Activated T-helper 1 cell treated with anti-CD3 and anti-CD28 coated beads, Interleukin-12 subunit alpha, Interleukin-12 subunit beta, Interleukin-2, Interleukin-4 antibody, amounts not matched to agents 30 ng/mL and 10 ng/mL and 1 ng/mL, durations not matched to agents 14 hours and 24 hours and 36 hours (primary cell): ENCODE data around the gene ZC3H7A. TPM values are rescaled to one million over a fixed set of nuclear protein-coding genes. Genes with fewer than 3 reads are reported as not detected.

Source experiments
- DNase-seq: peaks from one replicate; pipeline ENCODE4 v3.0.0; 2021; ENCODE audit warnings: low spot score
- H3K27ac Mint-ChIP-seq: one replicate; pipeline ENCODE4 v1.8.0; 2021; ENCODE audit warnings: mild to moderate bottlenecking, mixed read lengths
- H3K27me3 Mint-ChIP-seq: one replicate; pipeline ENCODE4 v1.8.0; 2022; ENCODE audit warnings: mild to moderate bottlenecking, moderate library complexity, mixed read lengths; ENCODE audit not compliant: insufficient read depth
- H3K36me3 Mint-ChIP-seq: one replicate; pipeline ENCODE4 v1.8.0; 2021; ENCODE audit warnings: low read depth, mixed read lengths
- H3K4me1 Mint-ChIP-seq: one replicate; pipeline ENCODE4 v1.8.0; 2021; ENCODE audit warnings: low read depth, mixed read lengths
- H3K4me3 Mint-ChIP-seq: one replicate; pipeline ENCODE4 v1.8.0; 2021; ENCODE audit warnings: mild to moderate bottlenecking, moderate library complexity, mixed read lengths
- H3K9me3 Mint-ChIP-seq: one replicate; pipeline ENCODE4 v1.8.0; 2021; ENCODE audit warnings: mixed read lengths
- intact Hi-C: fragments of 100-400 bp; cut with micrococcal nuclease; formaldehyde crosslinking; loops from one replicate; pipeline ENCODE4 v1.15.1; 2024
- total RNA-seq: library from RNA; stranded (reverse); gene quantifications from 2 replicates; pipeline ENCODE4 v1.2.3, GENCODE V29; 2022

The ZC3H7A gene
- total RNA-seq, 1 donor from 2014 or later = 71.0 TPM

DNA sequence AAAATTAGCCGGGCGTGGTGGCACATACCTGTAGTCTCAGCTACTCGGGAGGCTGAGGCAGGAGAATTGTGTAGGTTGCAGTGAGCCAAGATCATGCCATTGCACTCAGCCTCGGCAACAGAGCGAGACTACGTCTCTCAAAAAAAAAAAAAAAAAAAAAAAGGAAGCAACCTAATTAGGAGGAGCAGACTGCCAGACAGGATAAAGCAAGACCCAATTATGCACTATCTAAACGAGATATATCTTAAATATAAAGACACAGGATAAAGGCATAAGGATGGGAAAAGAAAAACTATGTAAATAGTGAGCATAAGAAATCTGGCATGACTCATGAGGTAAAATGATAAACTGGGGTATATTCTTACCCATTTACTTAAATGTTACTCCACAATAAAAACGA is 59.3 kb downstream of the ZC3H7A start:
- Mint-ChIP-seq H3K4me1 (peaks cover 87% of the 10 kb centered on the region), H3K9me3 (no peaks in the 10 kb centered on the region), H3K27me3 (no peaks in the 10 kb centered on the region), H3K4me3 (peak overlapping the region; percentile 56), H3K27ac (no peak overlapping the region), H3K36me3 (peaks cover 37% of the 10 kb centered on the region)
- no peak for DNase-seq
- intact Hi-C loops = loop anchor here (2.0 to 10.0 kb wide), 4 partner anchors 19 to 327 kb away; partner anchors contain the start of genes RSL1D1 and ZC3H7A

DNA sequence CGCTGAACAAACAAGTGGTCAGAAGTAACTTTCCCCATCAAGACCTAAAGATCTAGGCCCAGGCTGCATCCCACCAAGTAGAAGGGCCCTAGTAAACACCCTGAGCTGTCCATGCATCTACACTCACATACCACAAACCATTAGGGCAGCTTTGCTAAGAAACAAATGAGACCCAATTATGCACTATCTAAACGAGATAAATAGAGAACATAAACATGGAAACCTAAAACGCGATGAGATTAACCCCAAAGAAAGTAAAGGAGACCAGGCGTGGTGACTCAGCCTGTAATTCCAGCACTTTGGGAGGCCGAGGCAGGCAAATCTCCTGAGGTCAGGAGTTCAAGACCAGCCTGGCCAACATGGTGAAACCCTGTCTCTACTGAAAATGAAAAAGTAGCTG is 60.2 kb downstream of the ZC3H7A start:
- Mint-ChIP-seq H3K36me3 (peaks cover 44% of the 10 kb centered on the region), H3K27me3 (no peaks in the 10 kb centered on the region), H3K4me3 (no peak overlapping the region), H3K4me1 (peaks cover 93% of the 10 kb centered on the region), H3K27ac (no peak overlapping the region), H3K9me3 (no peaks in the 10 kb centered on the region)
- intact Hi-C loops = loop anchor here (2.0 to 10.0 kb wide), 2 partner anchors 20 to 328 kb away; no protein-coding TSS in a partner anchor
- DNase-seq = no peak

DNA sequence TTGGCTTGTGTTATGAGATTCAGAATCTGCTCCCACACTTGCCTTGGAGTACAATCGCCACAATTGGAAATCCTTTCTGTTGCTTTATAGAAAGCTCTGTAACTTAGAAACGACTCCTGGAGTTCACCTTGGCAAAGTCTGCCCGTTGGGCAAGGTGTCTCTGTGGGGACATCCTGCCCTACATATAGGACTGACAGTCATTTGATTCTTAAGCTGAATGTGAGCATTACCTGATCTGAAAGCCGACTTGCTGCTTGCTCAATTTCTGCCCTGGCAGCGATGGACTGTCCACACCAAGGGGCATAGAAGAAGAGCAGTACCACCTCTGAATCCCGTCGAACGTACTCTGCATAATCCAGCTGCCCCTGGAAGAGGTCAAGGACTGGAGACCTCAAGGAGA is 61.3 kb downstream of the ZC3H7A start:
- no peak for DNase-seq
- Mint-ChIP-seq H3K27ac (peak overlapping the region; percentile 47), H3K9me3 (no peaks in the 10 kb centered on the region), H3K4me3 (no peak overlapping the region), H3K4me1 (peaks cover 90% of the 10 kb centered on the region), H3K36me3 (peaks cover 51% of the 10 kb centered on the region), H3K27me3 (no peaks in the 10 kb centered on the region)
- intact Hi-C loops = loop anchor here (2.0 to 10.0 kb wide), 2 partner anchors 21 to 329 kb away; no protein-coding TSS in a partner anchor

DNA sequence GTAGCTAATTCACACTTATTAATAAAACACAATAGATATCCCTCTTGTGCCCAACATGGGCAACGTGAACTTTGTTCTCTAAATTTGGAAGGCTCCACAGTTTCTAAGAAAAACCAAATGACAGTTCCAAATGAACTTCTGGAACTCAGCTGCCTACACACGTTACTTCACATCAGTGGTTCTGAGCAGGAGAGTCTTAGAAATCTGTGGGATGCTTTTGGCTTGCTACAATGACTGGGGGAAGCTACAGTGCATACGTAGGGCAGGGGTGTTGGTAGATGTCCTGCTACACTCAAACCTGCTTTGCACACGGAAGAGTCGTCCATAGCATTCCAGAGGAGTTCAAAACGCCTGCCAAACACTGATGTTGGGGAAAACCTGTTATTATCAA is 62.4 kb downstream of the ZC3H7A start:
- Mint-ChIP-seq H3K9me3 (no peaks in the 10 kb centered on the region), H3K36me3 (peaks cover 58% of the 10 kb centered on the region), H3K27me3 (no peaks in the 10 kb centered on the region), H3K27ac (peak overlapping the region; percentile 52), H3K4me3 (peak overlapping the region; percentile 13), H3K4me1 (peaks cover 89% of the 10 kb centered on the region)
- intact Hi-C loops = loop anchor here (1.0 to 10.0 kb wide), 2 partner anchors 8 to 330 kb away; partner anchors contain the start of gene TXNDC11
- no peak for DNase-seq

DNA sequence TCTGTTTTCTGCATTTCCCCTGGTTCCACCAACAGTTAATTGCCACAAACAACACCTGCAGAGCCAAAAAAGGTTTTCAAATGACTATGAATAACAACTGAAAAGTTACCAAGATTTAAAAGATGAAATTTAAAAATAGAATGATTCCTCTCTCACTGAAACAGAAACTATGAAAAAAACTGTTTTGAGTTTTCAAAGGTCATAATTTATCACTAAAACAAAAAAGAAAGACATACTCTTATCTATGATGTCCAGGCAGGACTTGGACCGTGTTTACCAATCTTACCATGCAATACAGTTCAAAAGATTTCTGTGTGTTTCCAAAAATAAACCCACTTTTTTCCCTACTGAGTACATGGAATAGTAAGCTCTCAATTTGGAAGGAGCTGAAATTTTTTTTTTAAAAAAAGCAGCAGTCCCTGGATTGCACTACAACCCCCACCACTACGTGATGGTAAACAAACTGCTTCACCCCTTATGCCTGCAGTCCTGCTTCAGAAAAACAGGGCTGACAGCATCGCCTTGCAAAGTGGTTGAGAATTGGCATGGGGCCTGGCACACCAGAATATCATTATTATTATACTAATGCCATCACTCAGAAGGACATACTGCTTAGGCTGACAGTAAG is 62.9 kb downstream of the ZC3H7A start:
- intact Hi-C loops = loop anchor here (1.0 to 10.0 kb wide), 2 partner anchors 8 to 331 kb away; partner anchors contain the start of gene TXNDC11
- H3K4me3 Mint-ChIP-seq = peak overlapping the region; percentile 13
- H3K4me1 Mint-ChIP-seq = peaks cover 89% of the 10 kb centered on the region

DNA sequence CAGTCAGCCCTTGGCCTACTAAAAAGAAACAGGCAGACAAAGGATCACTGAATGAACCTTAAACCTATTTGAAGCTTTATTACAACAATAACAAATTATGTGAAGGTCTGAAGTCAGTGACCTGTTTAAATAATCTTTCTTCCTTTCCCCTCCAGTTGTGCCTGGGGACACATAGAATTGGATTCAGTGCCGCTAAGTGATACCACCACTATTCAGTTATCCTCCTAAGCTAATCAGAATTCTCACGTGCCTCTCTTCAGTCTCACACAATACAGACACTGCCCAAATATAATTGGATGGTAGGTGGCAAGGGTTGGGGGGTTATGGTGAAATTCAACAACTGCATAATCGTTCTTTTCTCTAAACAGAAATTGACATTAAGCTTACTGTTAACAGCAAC is 65.8 kb downstream of the ZC3H7A start:
- Mint-ChIP-seq H3K36me3 (peaks cover 62% of the 10 kb centered on the region), H3K9me3 (no peaks in the 10 kb centered on the region), H3K27me3 (no peaks in the 10 kb centered on the region), H3K4me1 (peaks cover 84% of the 10 kb centered on the region), H3K4me3 (no peak overlapping the region), H3K27ac (peak overlapping the region; percentile 19)
- DNase-seq = no peak
- intact Hi-C loops = loop anchor here (10.0 kb wide), 1 partner anchor 334 kb away; no protein-coding TSS in a partner anchor

More for the DNA sequence above, 62.9 kb downstream of the ZC3H7A start:
- H3K27ac Mint-ChIP-seq = peak overlapping the region; percentile 72
- DNase-seq = no peak
- no peaks in the 10 kb centered on the region for H3K27me3 Mint-ChIP-seq
- H3K36me3 Mint-ChIP-seq = peaks cover 63% of the 10 kb centered on the region
- no peaks in the 10 kb centered on the region for H3K9me3 Mint-ChIP-seq

DNA sequence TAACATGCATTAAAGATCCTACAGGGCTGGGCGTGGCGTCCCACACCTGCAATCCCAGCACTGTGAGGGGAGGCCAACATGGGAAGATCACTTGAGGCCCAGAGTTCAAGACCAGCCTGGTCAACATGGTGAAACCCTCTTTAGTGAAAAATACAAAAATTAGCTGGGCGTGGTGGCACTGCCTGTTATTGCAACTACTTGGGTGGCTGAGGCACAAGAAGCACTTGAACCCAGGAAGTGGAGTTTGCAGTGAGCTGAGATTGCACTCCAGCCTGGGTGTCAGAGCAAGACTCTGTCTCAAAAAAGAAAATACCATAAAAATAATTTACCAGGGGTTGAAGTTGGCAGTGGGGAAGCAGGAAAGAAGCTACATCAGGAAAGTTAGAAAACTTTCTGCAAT is 67.3 kb downstream of the ZC3H7A start:
- DNase-seq = no peak
- no peaks in the 10 kb centered on the region for H3K27me3 Mint-ChIP-seq
- H3K36me3 Mint-ChIP-seq = peaks cover 61% of the 10 kb centered on the region
- no peaks in the 10 kb centered on the region for H3K9me3 Mint-ChIP-seq
- H3K4me1 Mint-ChIP-seq = peaks cover 70% of the 10 kb centered on the region
- intact Hi-C loops = loop anchor here (10.0 kb wide), 1 partner anchor 335 kb away; no protein-coding TSS in a partner anchor
- no peak overlapping the region for H3K27ac Mint-ChIP-seq
- H3K4me3 Mint-ChIP-seq = no peak overlapping the region

DNA sequence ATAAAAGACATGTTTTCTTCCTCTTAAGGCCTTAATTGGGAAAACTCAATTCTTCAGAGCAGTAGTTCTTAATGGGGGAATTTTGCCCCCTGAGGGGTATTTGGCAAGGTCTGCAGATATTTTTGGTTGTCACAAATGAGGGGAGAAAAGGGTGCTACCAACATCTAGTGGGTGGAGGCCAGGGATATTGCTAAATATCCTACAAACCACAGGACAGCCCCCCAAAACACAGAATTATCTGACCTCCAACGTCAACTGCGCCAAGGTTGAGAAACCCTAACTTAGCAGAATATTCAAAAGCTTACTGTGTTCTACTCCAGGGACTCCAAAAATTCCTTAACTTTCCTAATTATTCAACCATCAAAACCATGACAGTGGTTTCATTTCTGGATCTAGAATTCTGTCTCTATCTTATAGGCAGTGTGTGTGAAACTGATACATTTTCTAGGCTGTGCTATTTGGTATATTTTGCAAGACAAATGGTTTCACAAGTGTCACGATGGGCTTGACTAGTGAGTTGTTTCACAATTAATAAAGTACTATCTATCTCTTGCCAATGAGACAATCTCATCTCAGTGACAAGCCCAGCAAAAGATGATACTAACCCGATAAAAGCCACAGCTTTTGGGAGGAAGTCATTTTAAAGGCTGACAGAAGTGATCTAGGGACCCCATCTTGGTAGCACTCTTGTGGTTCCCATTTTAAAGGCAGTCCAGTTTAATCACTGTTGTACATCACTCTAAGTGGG is 69.1 kb downstream of the ZC3H7A start:
- Mint-ChIP-seq H3K27ac (peak overlapping the region; percentile 58), H3K36me3 (peaks cover 58% of the 10 kb centered on the region), H3K4me3 (no peak overlapping the region), H3K9me3 (no peaks in the 10 kb centered on the region), H3K27me3 (no peaks in the 10 kb centered on the region), H3K4me1 (peaks cover 53% of the 10 kb centered on the region)
- intact Hi-C loops = no loop called here
- DNase-seq = no peak

DNA sequence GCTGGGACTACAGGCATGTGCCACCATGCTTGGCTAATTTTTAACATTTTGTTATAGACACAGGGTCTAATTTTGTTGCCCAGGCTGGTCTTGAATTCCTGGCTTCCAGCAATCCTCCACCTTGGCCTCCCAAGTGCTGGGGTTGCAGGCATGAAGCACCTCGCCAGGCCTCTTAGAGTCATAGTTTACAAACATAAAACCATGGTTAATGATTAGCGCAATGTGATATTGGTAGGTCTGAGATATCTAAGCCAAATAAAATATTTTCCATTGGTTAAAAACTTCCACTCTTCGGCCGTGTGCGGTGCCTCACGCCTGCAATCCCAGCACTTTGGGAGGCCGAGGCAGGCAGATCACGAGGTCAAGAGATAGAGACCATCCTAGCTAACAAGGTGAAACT is 71.0 kb downstream of the ZC3H7A start:
- Mint-ChIP-seq H3K4me1 (peaks cover 45% of the 10 kb centered on the region), H3K27ac (no peak overlapping the region), H3K4me3 (no peak overlapping the region), H3K36me3 (peaks cover 54% of the 10 kb centered on the region), H3K27me3 (no peaks in the 10 kb centered on the region), H3K9me3 (no peaks in the 10 kb centered on the region)
- no peak for DNase-seq
- intact Hi-C loops = no loop called here

DNA sequence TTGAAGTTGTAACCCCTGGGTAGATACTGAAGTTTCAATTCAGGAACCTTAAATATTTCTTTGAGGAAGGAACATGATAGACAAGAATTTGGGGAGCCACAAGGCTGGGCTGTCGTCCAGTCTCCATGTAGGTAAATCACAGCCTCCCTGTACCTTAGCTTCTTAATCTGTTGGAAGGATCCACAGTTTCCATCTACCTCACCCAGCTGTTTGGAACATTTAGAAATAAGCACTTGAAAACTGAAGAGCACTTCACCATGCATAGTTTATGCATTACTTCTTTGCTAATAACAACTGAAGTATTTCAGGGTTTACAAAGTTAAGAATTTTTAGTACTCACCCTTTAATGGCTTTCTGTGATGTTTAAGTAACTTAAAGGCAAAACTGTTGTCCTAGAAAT is 71.6 kb downstream of the ZC3H7A start:
- peaks cover 51% of the 10 kb centered on the region for H3K36me3 Mint-ChIP-seq
- H3K27ac Mint-ChIP-seq = no peak overlapping the region
- H3K4me3 Mint-ChIP-seq = no peak overlapping the region
- H3K27me3 Mint-ChIP-seq = no peaks in the 10 kb centered on the region
- H3K9me3 Mint-ChIP-seq = no peaks in the 10 kb centered on the region
- intact Hi-C loops = no loop called here
- peaks cover 40% of the 10 kb centered on the region for H3K4me1 Mint-ChIP-seq
- DNase-seq = no peak

DNA sequence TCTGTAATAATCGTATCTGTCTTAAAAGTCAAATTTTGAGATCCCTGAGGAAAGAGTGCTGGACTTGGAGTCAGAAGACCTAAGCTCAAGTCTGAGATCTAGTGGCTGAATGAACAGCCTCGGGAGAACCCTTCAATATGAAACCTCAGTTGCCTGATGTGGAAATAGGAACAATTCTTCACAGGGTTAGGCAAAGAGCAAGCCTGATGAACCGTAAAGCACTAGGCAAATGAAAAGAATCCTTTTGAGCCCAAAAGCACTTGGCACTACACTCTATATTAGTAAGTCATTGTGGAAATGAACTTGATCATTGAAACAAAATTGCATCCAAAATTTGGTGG is 74.6 kb downstream of the ZC3H7A start:
- no peak for DNase-seq
- H3K9me3 Mint-ChIP-seq = no peaks in the 10 kb centered on the region
- peak overlapping the region; percentile 36 for H3K27ac Mint-ChIP-seq
- no peak overlapping the region for H3K4me3 Mint-ChIP-seq
- no peaks in the 10 kb centered on the region for H3K27me3 Mint-ChIP-seq
- peaks cover 40% of the 10 kb centered on the region for H3K36me3 Mint-ChIP-seq
- intact Hi-C loops = no loop called here
- H3K4me1 Mint-ChIP-seq = peaks cover 18% of the 10 kb centered on the region

DNA sequence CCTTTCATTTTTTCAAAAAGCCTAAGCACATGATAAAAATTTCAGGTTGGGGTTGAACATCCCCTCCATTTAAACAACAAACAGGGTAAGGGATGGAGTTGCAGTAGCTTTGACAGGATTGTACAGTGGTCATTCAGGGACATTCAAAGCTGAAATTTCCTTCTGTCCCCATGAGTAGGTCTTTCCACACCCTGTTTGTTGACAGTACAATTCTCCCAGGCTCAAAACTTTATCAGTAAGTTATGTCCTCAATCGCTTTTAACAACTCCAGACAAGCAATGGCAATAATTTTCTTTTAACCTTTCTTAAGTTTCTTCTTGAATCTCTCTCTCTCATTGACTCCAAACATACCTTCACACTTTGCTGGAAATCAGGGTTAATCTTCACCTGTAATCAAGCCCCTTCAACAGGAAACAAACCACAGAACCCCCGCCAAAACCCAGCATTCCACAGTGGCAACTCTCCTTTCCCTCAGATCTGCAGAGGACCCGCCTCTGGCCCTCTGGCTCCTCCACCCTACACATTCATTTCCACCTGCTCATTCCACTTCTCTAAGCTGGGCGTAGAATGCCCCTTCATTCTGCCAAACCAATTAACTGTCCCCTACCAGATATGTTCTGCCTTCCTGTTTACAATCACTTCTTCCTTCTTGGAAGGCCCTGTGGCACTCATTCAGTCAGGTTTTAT is 75.1 kb downstream of the ZC3H7A start:
- no peaks in the 10 kb centered on the region for H3K9me3 Mint-ChIP-seq
- no peak for DNase-seq
- H3K4me1 Mint-ChIP-seq = peaks cover 13% of the 10 kb centered on the region
- H3K36me3 Mint-ChIP-seq = peaks cover 37% of the 10 kb centered on the region
- no peak overlapping the region for H3K4me3 Mint-ChIP-seq
- intact Hi-C loops = no loop called here
- H3K27ac Mint-ChIP-seq = peak overlapping the region; percentile 36
- H3K27me3 Mint-ChIP-seq = no peaks in the 10 kb centered on the region

DNA sequence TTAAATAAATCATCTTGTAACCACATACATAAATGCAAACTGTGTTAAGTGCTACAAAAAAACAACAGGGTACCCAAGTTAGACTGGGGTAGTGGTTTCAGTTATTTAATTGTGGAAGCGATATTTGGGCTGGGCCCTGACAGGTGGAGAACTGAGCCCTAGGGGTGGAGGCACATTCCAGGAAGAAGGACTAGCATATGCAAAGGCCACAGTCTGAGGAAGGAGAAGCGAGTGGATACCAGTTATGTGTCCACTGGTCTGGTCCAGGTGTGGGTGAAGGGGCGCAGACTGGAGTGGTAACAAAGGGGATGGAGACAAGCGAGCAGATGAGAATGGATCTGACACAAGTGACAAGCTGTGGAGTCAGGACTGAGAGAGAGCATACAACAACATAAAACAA is 77.3 kb downstream of the ZC3H7A start:
- H3K4me3 Mint-ChIP-seq = no peak overlapping the region
- peaks cover 35% of the 10 kb centered on the region for H3K36me3 Mint-ChIP-seq
- DNase-seq = no peak
- H3K4me1 Mint-ChIP-seq = peaks cover 13% of the 10 kb centered on the region
- H3K27me3 Mint-ChIP-seq = no peaks in the 10 kb centered on the region
- no peak overlapping the region for H3K27ac Mint-ChIP-seq
- H3K9me3 Mint-ChIP-seq = no peaks in the 10 kb centered on the region
- intact Hi-C loops = no loop called here
